ENCODE results near the gene FAXDC2. TPM values are rescaled to one million over a fixed set of nuclear protein-coding genes. Genes with fewer than 3 reads are reported as not detected.
"Not testable (repeated sequence)": the region's sequence is repeated elsewhere in the genome, so short reads cannot be mapped to it uniquely, and the experiment has no call there.

Gene FAXDC2
- total and polyA plus RNA-seq, 10 donors = 2.3 to 34.8 (median 19.5) TPM

- Histone ChIP-seq H3K4me1 (peaks cover 0 to 12% (median 0%) of the 10 kb centered on the region in 6 donors), H3K27me3 (replicated peaks in 1 of 7) (no peaks in the 10 kb centered on the region), H3K4me3 (no peak overlapping the region), H3K27ac (peak overlapping the region in 1 of 8 donors; percentile 53), H3K9me3 (no peaks in the 10 kb centered on the region), H3K36me3 (peaks cover 0 to 79% (median 10%) of the 10 kb centered on the region in 6 donors)
- no peak for DNase-seq
- TF ChIP-seq POLR2AphosphoS5 (IDR thresholded peaks at IDR 0.05) = no peak
- TF ChIP-seq POLR2A (IDR thresholded peaks at IDR 0.05) = no peak
- TF ChIP-seq CTCF (IDR thresholded peaks at IDR 0.05 in 8 of 11, conservative IDR thresholded peaks at IDR 0.05 in 3 of 11) = no peak
- intact Hi-C loops (cut with DNase I; ENCODE audit: low total_unique reads) = no loop called here
- WGBS, 5 donors = 77 to 93% (median 82%) methylated on average over 2 of the region's 2 CpGs
These were observed 21.2 kb downstream of the FAXDC2 start for GRCh38 chr5:154829181-154829588.

- Histone ChIP-seq H3K4me1 (peaks cover 0 to 3% (median 0%) of the 10 kb centered on the region in 6 donors), H3K9me3 (no peaks in the 10 kb centered on the region), H3K27me3 (replicated peaks in 1 of 7) (no peaks in the 10 kb centered on the region), H3K4me3 (no peak overlapping the region), H3K27ac (no peak overlapping the region), H3K36me3 (peaks cover 0 to 87% (median 15%) of the 10 kb centered on the region in 6 donors)
- WGBS, 5 donors = 94 to 100% (median 97%) methylated on average over 2 of the region's 2 CpGs
- TF ChIP-seq POLR2AphosphoS5 (IDR thresholded peaks at IDR 0.05) (no peak), POLR2A (IDR thresholded peaks at IDR 0.05) (no peak), CTCF (IDR thresholded peaks at IDR 0.05 in 8 of 11, conservative IDR thresholded peaks at IDR 0.05 in 3 of 11) (no peak)
- intact Hi-C loops (cut with DNase I; ENCODE audit: low total_unique reads) = no loop called here
- DNase-seq = peak; percentile 16
These were observed 26.3 kb downstream of the FAXDC2 start for GRCh38 chr5:154824070-154824469.

- Histone ChIP-seq H3K36me3 (peaks cover 0 to 87% (median 17%) of the 10 kb centered on the region in 6 donors), H3K27ac (no peak overlapping the region), H3K4me1 (peaks cover 0 to 8% (median 0%) of the 10 kb centered on the region in 6 donors), H3K9me3 (no peaks in the 10 kb centered on the region), H3K27me3 (replicated peaks in 1 of 7) (no peaks in the 10 kb centered on the region), H3K4me3 (no peak overlapping the region)
- no peak for TF ChIP-seq CTCF (IDR thresholded peaks at IDR 0.05 in 8 of 11, conservative IDR thresholded peaks at IDR 0.05 in 3 of 11)
- TF ChIP-seq POLR2A (IDR thresholded peaks at IDR 0.05) = no peak
- no peak for TF ChIP-seq POLR2AphosphoS5 (IDR thresholded peaks at IDR 0.05)
- 80 to 100% (median 91%) methylated on average over 4 of the region's 4 CpGs for WGBS, 5 donors
- DNase-seq = peak; percentile 43
- intact Hi-C loops (cut with DNase I; ENCODE audit: low total_unique reads) = no loop called here
These were observed 26.8 kb downstream of the FAXDC2 start for GRCh38 chr5:154823605-154824004.

DNA sequence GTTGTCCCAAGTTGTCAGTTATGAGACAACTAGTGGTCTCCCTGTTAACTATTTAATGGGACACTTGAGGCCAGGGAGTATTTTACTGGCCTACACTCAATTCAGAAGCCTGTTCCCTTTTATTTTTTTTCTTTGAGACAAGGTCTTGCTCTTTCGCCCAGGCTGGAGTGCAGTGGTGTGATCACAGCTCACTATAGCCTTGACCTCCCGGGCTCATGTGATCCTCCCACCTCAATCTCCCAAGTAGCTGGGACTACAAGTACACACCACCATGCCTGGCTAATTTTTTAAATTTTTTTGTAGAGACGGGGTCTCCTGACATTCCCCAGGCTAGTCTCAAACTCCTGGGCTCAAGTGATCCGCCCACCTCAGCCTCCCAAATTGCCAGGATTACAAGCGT, 27.5 kb downstream of the FAXDC2 start:
- H3K9me3 ChIP-seq; H3K27ac ChIP-seq; H3K4me3 ChIP-seq; H3K27me3 ChIP-seq (replicated peaks in 1 of 7); intact Hi-C loops (cut with DNase I; ENCODE audit: low total_unique reads): not testable (repeated sequence)
- Histone ChIP-seq H3K36me3 (peaks cover 0 to 87% (median 17%) of the 10 kb centered on the region in 6 donors), H3K4me1 (peaks cover 0 to 15% (median 1%) of the 10 kb centered on the region in 6 donors)
- WGBS, 5 donors = 89 to 93% (median 92%) methylated on average over 5 of the region's 5 CpGs
- DNase-seq = peak; percentile 21

- H3K9me3 ChIP-seq = no peaks in the 10 kb centered on the region
- no peaks in the 10 kb centered on the region for H3K27me3 ChIP-seq (replicated peaks in 1 of 7)
- DNase-seq = peak; percentile 20
- peaks cover 0 to 19% (median 1%) of the 10 kb centered on the region in 6 donors for H3K4me1 ChIP-seq
- peaks cover 0 to 99% (median 31%) of the 10 kb centered on the region in 6 donors for H3K36me3 ChIP-seq
- TF ChIP-seq CTCF (IDR thresholded peaks at IDR 0.05 in 8 of 11, conservative IDR thresholded peaks at IDR 0.05 in 3 of 11) = no peak
- TF ChIP-seq POLR2AphosphoS5 (IDR thresholded peaks at IDR 0.05) = no peak
- TF ChIP-seq POLR2A (IDR thresholded peaks at IDR 0.05) = no peak
- 93 to 98% (median 96%) methylated on average over 5 of the region's 5 CpGs for WGBS, 5 donors
- no peak overlapping the region for H3K27ac ChIP-seq
- intact Hi-C loops (cut with DNase I; ENCODE audit: low total_unique reads) = no loop called here
- H3K4me3 ChIP-seq = no peak overlapping the region
These were observed 30.0 kb downstream of the FAXDC2 start for GRCh38 chr5:154820383-154820782.
